HEK293T (cell line): ENCODE measurements around the gene UBE2S.

Experiments used
- FOXA1 ChIP-seq: fragments of 450-650 bp; IDR thresholded peaks from 2 replicates; pipeline ENCODE4 v1.6.1; 2016; ENCODE audit warnings: mild to moderate bottlenecking
- FOXK2 ChIP-seq: fragments of 450-650 bp; IDR thresholded peaks from 2 replicates; pipeline ENCODE4 v1.6.1; 2016; ENCODE audit warnings: mild to moderate bottlenecking
- HDGF ChIP-seq: fragments of 450-650 bp; IDR thresholded peaks from 2 replicates; pipeline ENCODE4 v1.6.1; 2017; ENCODE audit warnings: antibody characterized with exemption, borderline replicate concordance
- L3MBTL2 ChIP-seq: fragments of 450-650 bp; conservative IDR thresholded peaks from 2 replicates; pipeline ENCODE4 v1.6.1; 2016; ENCODE audit warnings: mild to moderate bottlenecking
- TARDBP ChIP-seq: fragments of 450-650 bp; IDR thresholded peaks from 2 replicates; pipeline ENCODE4 v1.6.1; 2016

DNA sequence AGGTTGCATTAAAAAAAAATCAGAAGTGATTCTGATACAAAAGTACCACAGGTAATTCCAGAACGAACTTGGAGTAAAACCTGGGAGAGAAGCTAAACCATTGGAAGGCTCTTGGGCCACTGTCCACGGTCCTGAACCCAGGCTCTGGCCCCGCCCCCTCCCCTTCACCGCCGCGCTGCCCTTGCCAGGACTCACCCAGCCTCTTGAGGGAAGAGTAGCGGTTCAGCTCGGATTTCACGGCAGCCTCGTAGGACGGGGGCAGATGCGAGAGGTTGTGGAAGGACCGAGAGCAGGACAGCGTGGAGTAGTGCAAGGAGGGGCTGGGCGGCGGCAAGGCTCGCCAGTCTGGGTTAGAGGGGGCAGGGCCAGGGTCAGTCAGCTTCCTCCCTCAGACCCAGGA, 29.8 kb upstream of the UBE2S start:
- TF ChIP-seq L3MBTL2 (no peak), FOXK2 (no peak), FOXA1 (no peak), TARDBP (no peak), HDGF (no peak)
